Dendritic cell treated with granulocyte-macrophage colony-stimulating factor and Interleukin-4, amounts not matched to agents 40 ng/mL and 50 ng/mL, for 4 days (primary cell): ENCODE data around the gene IGSF9.

ENCODE experiments used
- H3K27ac Mint-ChIP-seq: one replicate; pipeline ENCODE4 v1.8.0; 2022; ENCODE audit warnings: mild to moderate bottlenecking, mixed read lengths
- H3K27me3 Mint-ChIP-seq: one replicate; pipeline ENCODE4 v1.8.0; 2022; ENCODE audit warnings: mild to moderate bottlenecking, mixed read lengths
- H3K36me3 Mint-ChIP-seq: one replicate; pipeline ENCODE4 v1.8.0; 2022; ENCODE audit warnings: low read depth, mixed read lengths
- H3K4me1 Mint-ChIP-seq: one replicate; pipeline ENCODE4 v1.8.0; 2022; ENCODE audit warnings: low read depth, mixed read lengths
- H3K4me3 Mint-ChIP-seq: one replicate; pipeline ENCODE4 v1.8.0; 2022; ENCODE audit warnings: mild to moderate bottlenecking, moderate library complexity, mixed read lengths
- H3K9me3 Mint-ChIP-seq: one replicate; pipeline ENCODE4 v1.8.0; 2022; ENCODE audit warnings: mixed read lengths
- intact Hi-C: fragments of 100-400 bp; cut with micrococcal nuclease; formaldehyde crosslinking; loops from one replicate; pipeline ENCODE4 v1.15.0; 2022

Gene IGSF9

DNA sequence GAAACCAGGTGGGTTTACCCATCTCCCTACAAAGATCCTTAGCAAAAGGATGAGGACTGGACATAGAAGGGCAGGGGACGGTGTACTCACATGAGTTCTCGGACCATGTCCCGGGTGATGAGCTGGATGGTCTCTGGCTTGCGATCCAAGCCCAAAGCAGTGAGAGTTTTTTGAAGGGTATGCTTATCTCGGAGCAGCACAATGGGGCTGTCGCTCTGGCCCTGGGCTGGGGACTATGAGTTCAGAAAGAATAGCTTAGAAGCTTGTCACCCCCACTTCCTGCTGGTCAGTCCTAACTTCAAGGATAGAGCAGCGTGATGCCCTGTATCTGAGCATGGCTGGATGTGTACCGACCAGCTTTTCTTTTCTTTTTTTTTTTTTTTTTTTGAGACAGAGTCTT lies 55.0 kb downstream of the IGSF9 start:
- Mint-ChIP-seq H3K4me1 (peaks cover 51% of the 10 kb centered on the region), H3K27me3 (peaks cover 1% of the 10 kb centered on the region), H3K36me3 (no peaks in the 10 kb centered on the region), H3K27ac (peak overlapping the region; percentile 73), H3K4me3 (no peak overlapping the region), H3K9me3 (no peaks in the 10 kb centered on the region)
- intact Hi-C loops, result loop anchor here (1.0 to 10.0 kb wide), 4 partner anchors 47 to 726 kb away; partner anchors contain the start of gene DUSP23

DNA sequence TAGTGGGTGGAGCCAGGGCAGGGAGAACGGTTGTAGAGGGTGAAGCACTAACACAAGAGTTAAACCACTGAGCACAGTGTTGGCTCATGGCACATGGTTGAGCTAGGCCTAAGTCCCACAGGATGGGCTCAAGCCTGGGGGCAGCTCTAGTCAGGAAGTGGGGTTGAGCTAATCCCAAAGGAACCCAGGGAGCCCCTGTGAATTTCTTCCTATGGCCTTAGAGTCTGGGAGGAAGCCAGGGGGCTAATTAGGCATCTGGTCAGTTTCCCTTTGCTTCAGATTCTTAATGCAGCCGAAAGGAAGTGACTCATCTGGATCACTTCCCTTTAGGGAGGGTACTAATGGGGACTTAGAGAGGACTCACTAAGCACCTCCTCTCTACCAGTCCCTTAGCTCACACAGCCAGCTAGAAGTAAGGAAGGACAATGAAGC lies 55.6 kb downstream of the IGSF9 start:
- Mint-ChIP-seq H3K27ac (peak overlapping the region; percentile 73), H3K9me3 (no peaks in the 10 kb centered on the region), H3K4me3 (peak overlapping the region; percentile 21), H3K36me3 (no peaks in the 10 kb centered on the region), H3K4me1 (peaks cover 47% of the 10 kb centered on the region), H3K27me3 (peaks cover 1% of the 10 kb centered on the region)
- intact Hi-C loops, result loop anchor here (1.0 to 10.0 kb wide), 4 partner anchors 47 to 725 kb away; partner anchors contain the start of gene DUSP23

DNA sequence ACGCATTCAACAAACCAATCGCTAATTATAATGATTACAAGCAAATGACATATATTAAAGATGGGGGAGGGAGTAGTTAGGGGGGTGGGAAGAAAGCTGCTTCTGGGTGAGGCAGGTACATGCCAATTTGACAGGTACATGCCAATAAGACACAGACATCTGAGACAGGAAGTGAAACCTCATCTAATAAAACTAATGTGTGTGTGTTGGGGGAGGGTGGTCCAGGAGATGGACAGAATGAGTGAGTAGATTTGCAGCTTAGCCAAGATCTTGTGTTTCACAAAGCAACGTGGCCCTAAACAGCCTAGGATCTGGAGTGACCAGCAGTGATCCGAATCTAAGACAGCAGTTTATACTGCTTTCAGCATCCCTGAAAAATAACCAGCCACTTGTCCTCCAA lies 56.2 kb downstream of the IGSF9 start:
- H3K27me3 Mint-ChIP-seq, result peaks cover 1% of the 10 kb centered on the region
- no peak overlapping the region for H3K4me3 Mint-ChIP-seq
- peak overlapping the region; percentile 73 for H3K27ac Mint-ChIP-seq
- no peaks in the 10 kb centered on the region for H3K36me3 Mint-ChIP-seq
- H3K4me1 Mint-ChIP-seq, result peaks cover 47% of the 10 kb centered on the region
- intact Hi-C loops, result no loop called here
- H3K9me3 Mint-ChIP-seq, result no peaks in the 10 kb centered on the region

DNA sequence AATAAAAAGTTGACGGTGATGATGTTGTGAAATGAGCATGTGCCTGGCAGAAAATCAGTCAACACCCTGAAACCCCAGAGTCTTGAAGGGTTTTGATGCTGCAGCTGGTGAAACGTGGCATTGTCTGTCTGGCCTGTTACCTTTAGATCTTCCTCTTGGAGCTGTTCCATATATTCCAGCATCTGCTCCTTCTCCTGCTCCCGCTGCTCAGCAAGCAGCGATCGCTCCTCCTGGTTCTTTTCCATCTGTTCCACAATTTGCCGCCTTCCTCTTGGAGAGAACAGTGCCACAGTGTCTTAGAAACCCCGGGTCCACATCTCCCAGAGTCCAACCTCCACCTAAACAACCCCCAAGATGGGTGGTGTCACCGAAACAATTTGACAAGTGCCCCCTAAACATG lies 61.1 kb downstream of the IGSF9 start:
- peaks cover 1% of the 10 kb centered on the region for H3K27me3 Mint-ChIP-seq
- no peaks in the 10 kb centered on the region for H3K36me3 Mint-ChIP-seq
- no peaks in the 10 kb centered on the region for H3K9me3 Mint-ChIP-seq
- intact Hi-C loops, result no loop called here
- no peak overlapping the region for H3K4me3 Mint-ChIP-seq
- H3K27ac Mint-ChIP-seq, result no peak overlapping the region
- peaks cover 30% of the 10 kb centered on the region for H3K4me1 Mint-ChIP-seq

DNA sequence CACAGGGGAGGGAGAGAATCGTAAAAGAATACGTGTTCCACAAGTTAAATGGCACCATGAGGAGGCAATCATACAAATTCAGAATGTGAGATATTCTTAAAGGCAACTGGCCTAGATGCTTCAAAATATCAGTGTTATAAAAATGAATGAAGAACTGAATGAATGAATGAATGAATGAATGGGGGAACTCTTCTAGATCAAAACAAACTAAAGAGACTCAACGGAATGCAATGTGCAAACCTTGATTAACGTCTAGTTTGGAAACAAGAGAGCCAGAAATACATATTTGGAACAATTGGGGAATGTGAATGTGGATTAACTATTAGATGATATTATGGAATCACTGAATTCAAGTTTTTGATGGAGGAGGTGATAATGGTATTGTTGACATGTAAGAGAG lies 62.3 kb downstream of the IGSF9 start:
- H3K36me3 Mint-ChIP-seq, result no peaks in the 10 kb centered on the region
- H3K4me3 Mint-ChIP-seq, result no peak overlapping the region
- no peak overlapping the region for H3K27ac Mint-ChIP-seq
- peaks cover 3% of the 10 kb centered on the region for H3K27me3 Mint-ChIP-seq
- no peaks in the 10 kb centered on the region for H3K9me3 Mint-ChIP-seq
- H3K4me1 Mint-ChIP-seq, result peaks cover 29% of the 10 kb centered on the region
- intact Hi-C loops, result no loop called here

DNA sequence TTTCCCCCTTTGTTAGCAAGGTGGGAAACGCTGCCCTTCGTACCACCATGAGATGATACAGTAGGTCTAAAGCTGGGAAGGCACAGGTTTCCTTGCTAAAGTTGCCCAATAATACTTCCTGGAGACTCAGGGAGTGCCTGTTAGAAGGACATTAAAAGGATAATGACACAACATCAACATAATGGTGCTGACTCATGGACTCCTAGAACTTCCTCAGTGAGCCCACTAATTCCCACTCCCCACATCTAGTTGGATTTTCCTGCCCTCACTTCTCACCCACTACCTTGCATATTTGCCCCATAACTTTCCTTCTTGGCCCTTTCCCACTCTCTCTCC lies 62.9 kb downstream of the IGSF9 start:
- Mint-ChIP-seq H3K4me3 (no peak overlapping the region), H3K9me3 (no peaks in the 10 kb centered on the region), H3K36me3 (no peaks in the 10 kb centered on the region), H3K27ac (no peak overlapping the region), H3K27me3 (peaks cover 3% of the 10 kb centered on the region), H3K4me1 (peaks cover 22% of the 10 kb centered on the region)
- intact Hi-C loops, result no loop called here

DNA sequence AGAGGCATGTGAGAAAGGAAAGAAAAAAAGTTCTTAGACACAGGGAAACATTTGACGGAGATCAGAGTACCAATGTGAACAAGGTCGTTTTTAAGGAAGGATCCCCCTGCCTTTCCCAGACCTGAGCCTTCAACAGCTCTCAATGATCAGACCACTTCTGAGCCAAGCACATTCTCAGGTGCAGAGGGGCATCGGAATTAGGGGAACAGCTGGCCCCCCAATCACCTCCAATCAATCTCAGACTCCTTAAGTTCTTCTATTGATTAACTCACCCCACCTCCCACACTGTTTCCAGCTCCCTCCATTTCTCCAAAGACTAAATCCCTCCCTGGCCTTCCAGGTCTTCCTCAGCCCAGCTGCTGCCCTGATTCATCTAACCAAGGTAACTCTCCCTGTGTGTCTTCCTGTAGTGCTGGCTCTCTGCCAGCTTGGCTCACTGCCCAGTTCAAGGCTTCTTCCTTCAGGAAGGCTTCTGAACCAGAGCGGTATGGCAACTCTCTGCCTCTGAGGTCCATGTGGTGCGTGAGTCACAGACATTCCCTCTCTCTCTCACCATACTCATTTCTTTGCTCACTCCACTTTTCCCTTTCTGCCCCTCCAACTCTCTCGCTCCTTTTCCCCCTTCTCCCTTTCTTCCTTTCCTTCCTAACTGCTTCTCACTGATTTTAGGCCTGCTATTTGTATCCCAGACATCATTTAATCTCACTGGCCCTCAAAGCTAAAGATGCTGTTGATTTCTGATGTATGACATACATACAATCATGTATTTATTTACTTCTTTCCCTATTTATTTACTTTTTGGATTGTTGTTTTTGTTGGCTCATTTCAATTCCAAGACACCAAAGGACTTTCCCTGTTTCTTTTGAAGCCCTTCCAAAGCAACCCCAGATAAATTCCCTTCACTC lies 63.5 kb downstream of the IGSF9 start:
- H3K4me1 Mint-ChIP-seq, result peaks cover 16% of the 10 kb centered on the region
- H3K27me3 Mint-ChIP-seq, result peaks cover 3% of the 10 kb centered on the region
- H3K4me3 Mint-ChIP-seq, result no peak overlapping the region
- H3K36me3 Mint-ChIP-seq, result no peaks in the 10 kb centered on the region
- no peaks in the 10 kb centered on the region for H3K9me3 Mint-ChIP-seq
- H3K27ac Mint-ChIP-seq, result no peak overlapping the region
- intact Hi-C loops, result no loop called here

DNA sequence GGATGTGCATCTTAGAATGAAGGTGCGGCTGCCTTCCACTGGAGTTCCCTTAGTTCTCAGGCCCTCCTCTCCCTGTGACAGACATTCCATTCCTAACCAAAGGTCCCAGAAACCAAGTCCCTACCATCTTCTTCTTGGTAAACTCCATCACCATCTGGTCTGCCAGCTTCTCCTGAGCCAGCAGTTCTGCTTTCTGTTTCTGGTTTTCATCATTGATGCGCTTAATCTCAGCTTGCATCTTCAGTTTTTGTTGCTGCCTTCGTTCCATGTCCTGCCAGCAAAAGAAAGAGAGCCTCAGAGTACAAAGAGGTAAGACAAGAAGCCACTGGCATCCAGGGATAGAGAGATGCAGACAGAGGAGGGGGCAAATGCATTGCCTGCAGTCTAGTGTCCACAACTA lies 65.0 kb downstream of the IGSF9 start:
- H3K36me3 Mint-ChIP-seq, result no peaks in the 10 kb centered on the region
- no peaks in the 10 kb centered on the region for H3K9me3 Mint-ChIP-seq
- peaks cover 11% of the 10 kb centered on the region for H3K27me3 Mint-ChIP-seq
- H3K4me1 Mint-ChIP-seq, result peaks cover 9% of the 10 kb centered on the region
- H3K27ac Mint-ChIP-seq, result no peak overlapping the region
- no peak overlapping the region for H3K4me3 Mint-ChIP-seq
- intact Hi-C loops, result no loop called here

DNA sequence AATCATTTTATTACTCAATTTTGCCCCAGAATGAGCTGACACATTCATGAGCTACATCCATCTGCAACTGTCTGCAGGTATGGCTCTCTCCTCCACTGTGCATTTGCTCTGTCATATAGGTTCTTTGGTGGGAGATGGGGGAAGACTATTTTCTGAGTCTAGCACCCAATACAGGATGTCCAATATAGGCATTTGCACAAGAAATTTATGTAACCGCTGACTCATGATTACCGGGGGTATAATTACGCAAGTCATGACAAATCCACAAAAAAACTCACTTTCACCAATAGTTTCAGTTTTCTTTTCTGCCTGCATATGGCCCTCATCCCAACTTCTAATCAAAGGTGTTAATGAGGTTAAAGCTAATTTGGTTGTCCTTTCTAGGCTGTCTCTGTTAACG lies 65.4 kb downstream of the IGSF9 start:
- peaks cover 9% of the 10 kb centered on the region for H3K4me1 Mint-ChIP-seq
- intact Hi-C loops, result no loop called here
- H3K27me3 Mint-ChIP-seq, result peaks cover 13% of the 10 kb centered on the region
- H3K9me3 Mint-ChIP-seq, result no peaks in the 10 kb centered on the region
- H3K27ac Mint-ChIP-seq, result no peak overlapping the region
- no peaks in the 10 kb centered on the region for H3K36me3 Mint-ChIP-seq
- H3K4me3 Mint-ChIP-seq, result no peak overlapping the region

DNA sequence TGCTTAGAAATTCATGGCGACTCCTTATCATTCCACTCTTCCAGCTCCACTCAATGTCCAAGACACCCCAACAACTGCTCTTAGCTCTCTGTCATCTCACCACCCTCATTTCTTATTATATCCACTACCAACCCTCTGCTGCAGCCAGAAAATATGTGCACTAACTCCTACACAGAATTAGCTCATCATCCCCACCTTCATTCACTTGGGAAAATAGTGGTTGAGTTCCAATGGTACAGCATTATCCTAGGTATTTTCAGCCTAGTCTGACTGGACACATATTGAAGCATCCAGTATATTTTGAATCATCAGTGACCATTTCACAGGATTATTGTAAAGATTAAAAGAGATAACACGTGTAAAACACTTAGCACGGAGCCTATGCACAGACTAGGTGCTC lies 66.3 kb downstream of the IGSF9 start:
- Mint-ChIP-seq H3K9me3 (no peaks in the 10 kb centered on the region), H3K27ac (no peak overlapping the region), H3K4me3 (no peak overlapping the region), H3K36me3 (no peaks in the 10 kb centered on the region), H3K27me3 (peaks cover 13% of the 10 kb centered on the region), H3K4me1 (peaks cover 9% of the 10 kb centered on the region)
- intact Hi-C loops, result no loop called here

DNA sequence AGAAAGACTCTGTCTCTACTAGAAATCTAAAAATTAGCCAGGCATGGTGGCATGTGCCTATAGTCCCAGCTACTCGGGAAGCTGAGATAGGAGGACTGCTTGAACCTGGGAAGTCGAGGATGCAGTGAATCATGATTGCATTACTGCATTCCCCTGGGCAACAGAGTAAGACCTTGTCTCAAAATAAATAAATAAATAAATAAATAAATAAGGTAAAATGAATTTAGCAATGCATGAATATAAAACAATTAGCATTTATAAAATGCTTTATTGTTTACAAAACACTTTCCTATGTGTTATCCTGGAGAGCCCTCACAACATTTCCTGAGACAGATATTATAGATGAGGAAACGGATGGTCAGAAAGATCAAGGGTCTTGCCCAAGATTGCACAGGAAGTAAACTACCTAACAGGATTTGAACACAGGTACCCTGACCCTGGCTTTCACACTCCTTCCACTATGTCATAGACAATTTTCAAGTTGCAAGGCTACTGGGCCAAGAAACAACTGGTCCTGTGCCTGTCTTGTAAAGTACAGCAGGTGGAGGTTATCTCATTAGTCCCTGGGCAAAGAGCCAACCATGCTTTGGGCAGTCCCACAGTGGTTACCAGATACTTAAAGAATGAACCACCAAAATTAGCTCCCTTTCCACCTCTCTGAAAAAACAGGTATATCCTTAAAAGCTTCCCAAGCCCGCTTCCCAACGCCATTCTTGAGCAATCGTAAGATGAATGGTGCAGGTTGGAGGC lies 67.5 kb downstream of the IGSF9 start:
- Mint-ChIP-seq H3K4me3 (no peak overlapping the region), H3K27ac (no peak overlapping the region), H3K27me3 (peaks cover 15% of the 10 kb centered on the region), H3K4me1 (peaks cover 9% of the 10 kb centered on the region), H3K36me3 (no peaks in the 10 kb centered on the region), H3K9me3 (no peaks in the 10 kb centered on the region)
- intact Hi-C loops, result no loop called here
